K562 (cell line): ENCODE measurements around the gene VCAN.

Experiments
- IRF2 ChIP-seq: sonication (generic); formaldehyde crosslinking; IDR thresholded peaks from 2 replicates; pipeline ENCODE4 v1.8.1; 2022; ENCODE audit warnings: mild to moderate bottlenecking, missing genetic modification reagents
- TEAD1 ChIP-seq, 2 experiments: fragments of 450-650 bp in 1 of 2; sonication (generic) in 1 of 2; formaldehyde crosslinking; IDR thresholded peaks; 2 replicates each; pipeline versions ENCODE4 v1.4.0 to v1.8.0; 2020 to 2022; ENCODE audit warnings: mild to moderate bottlenecking in 2 of 2, missing genetic modification reagents in 1 of 2
- TF ChIP-seq, protein P1 (sequence below): sonication (generic); formaldehyde crosslinking; IDR thresholded peaks from 2 replicates; pipeline ENCODE4 v1.9.0; 2022; ENCODE audit warnings: mild to moderate bottlenecking, missing genetic modification reagents

DNA sequence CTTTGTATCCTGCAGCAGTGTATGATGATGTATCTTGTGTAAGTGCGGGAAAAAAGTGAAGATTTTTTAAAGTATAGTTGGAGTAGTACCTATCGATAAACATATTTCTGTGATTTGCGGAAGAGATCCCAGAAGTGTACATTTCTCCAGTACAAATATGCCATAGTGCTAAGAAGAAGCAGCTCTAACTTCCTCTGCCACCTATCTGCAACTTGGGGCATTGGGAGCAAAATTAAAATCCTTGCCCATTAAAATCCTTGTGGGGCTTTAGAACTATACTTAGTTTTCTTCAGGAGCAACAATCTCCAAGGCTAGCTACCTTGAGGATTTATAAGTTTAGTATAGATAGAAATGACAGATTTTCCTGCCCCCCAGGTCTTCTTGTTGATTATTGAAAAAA is 123.7 kb downstream of the VCAN start:
- no peak for TF ChIP-seq TEAD1 (CRISPR knock-in tag; IDR thresholded peaks at IDR 0.05)
- TF ChIP-seq IRF2 (CRISPR knock-in tag), result no peak
- TF ChIP-seq, protein P1, sequence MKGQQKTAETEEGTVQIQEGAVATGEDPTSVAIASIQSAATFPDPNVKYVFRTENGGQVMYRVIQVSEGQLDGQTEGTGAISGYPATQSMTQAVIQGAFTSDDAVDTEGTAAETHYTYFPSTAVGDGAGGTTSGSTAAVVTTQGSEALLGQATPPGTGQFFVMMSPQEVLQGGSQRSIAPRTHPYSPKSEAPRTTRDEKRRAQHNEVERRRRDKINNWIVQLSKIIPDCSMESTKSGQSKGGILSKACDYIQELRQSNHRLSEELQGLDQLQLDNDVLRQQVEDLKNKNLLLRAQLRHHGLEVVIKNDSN (CRISPR knock-in tag), result no peak
